GM13976 (cell line): ENCODE measurements around the gene ZNF804A.

ENCODE experiments used
- DNase-seq: peaks from one replicate; pipeline ENCODE4 v3.0.0; 2012; ENCODE audit warnings: low spot score
- CTCF ChIP-seq: IDR thresholded peaks from 2 replicates; pipeline ENCODE4 v1.5.1; 2012; ENCODE audit warnings: borderline replicate concordance, mild to moderate bottlenecking; ENCODE audit not compliant: insufficient read depth; ENCODE audit errors: extremely low read depth, missing control alignments, control extremely low read depth
- in situ Hi-C: fragments of 300-500 bp; cut with MboI; formaldehyde crosslinking; loops from one replicate; pipeline ENCODE4 v1.12.0; 2022; ENCODE audit warnings: low sequenced_read_pairs, mixed read lengths, inconsistent platforms; ENCODE audit not compliant: unreplicated experiment

ZNF804A gene

GRCh38 chr2:184685999-184686841 is 87.9 kb downstream of the ZNF804A start:
- DNase-seq: no peak
- in situ Hi-C loops: no loop called here
- no peak for TF ChIP-seq CTCF

- DNase-seq: no peak
- no peak for TF ChIP-seq CTCF
- in situ Hi-C loops: no loop called here
These were observed 91.3 kb downstream of the ZNF804A start for GRCh38 chr2:184689638-184690037.

GRCh38 chr2:184692141-184692734 is 93.9 kb downstream of the ZNF804A start:
- no peak for TF ChIP-seq CTCF
- no peak for DNase-seq
- in situ Hi-C loops: no loop called here

GRCh38 chr2:184696644-184697043 is 98.3 kb downstream of the ZNF804A start:
- no peak for DNase-seq
- in situ Hi-C loops: no loop called here

GRCh38 chr2:184698476-184698875 is 100.1 kb downstream of the ZNF804A start:
- TF ChIP-seq CTCF: no peak
- in situ Hi-C loops: no loop called here
- no peak for DNase-seq

More at GRCh38 chr2:184696644-184697043, 98.3 kb downstream of the ZNF804A start:
- no peak for TF ChIP-seq CTCF

GRCh38 chr2:184721881-184722280 is 123.6 kb downstream of the ZNF804A start:
- in situ Hi-C loops: no loop called here
- no peak for DNase-seq

More at GRCh38 chr2:184721881-184722280, 123.6 kb downstream of the ZNF804A start:
- no peak for TF ChIP-seq CTCF
